NOMO-1 treated with DMSO at 0.1 percent for 48 hours (cell line): ENCODE measurements around the gene CBX1.
"Not testable (repeated sequence)": the region's sequence is repeated elsewhere in the genome, so short reads cannot be mapped to it uniquely, and the experiment has no call there.

Experiments
- DNase-seq: peaks from one replicate; lab custom pipeline; 2025; ENCODE audit not compliant: unreplicated experiment; lab: John Stamatoyannopoulos, UW

Gene CBX1

GRCh38 chr17:48074322-48075081, 26.8 kb downstream of the CBX1 start:
- DNase-seq: peak; percentile 57

GRCh38 chr17:48073566-48074094, 27.6 kb downstream of the CBX1 start:
- DNase-seq: not testable (repeated sequence)

- not testable (repeated sequence) for DNase-seq
Observed at GRCh38 chr17:48072811-48073210, 28.5 kb downstream of the CBX1 start.

- no peak for DNase-seq
Observed at GRCh38 chr17:48071654-48072053, 29.6 kb downstream of the CBX1 start.

- no peak for DNase-seq
Observed at GRCh38 chr17:48070195-48070594, 31.1 kb downstream of the CBX1 start.

- DNase-seq: no peak
Observed at GRCh38 chr17:48068491-48068961, 32.8 kb downstream of the CBX1 start.

- not testable (repeated sequence) for DNase-seq
Observed at GRCh38 chr17:48067808-48068207, 33.5 kb downstream of the CBX1 start.

GRCh38 chr17:48067245-48067644, 34.0 kb downstream of the CBX1 start:
- no peak for DNase-seq

- DNase-seq: no peak
Observed at GRCh38 chr17:48066656-48067055, 34.6 kb downstream of the CBX1 start.

GRCh38 chr17:48066192-48066591, 35.1 kb downstream of the CBX1 start:
- no peak for DNase-seq

- DNase-seq: no peak
Observed at GRCh38 chr17:48064638-48065037, 36.6 kb downstream of the CBX1 start.

- no peak for DNase-seq
Observed at GRCh38 chr17:48062273-48062672, 39.0 kb downstream of the CBX1 start.

GRCh38 chr17:48060249-48060648, 41.0 kb downstream of the CBX1 start:
- DNase-seq: peak; percentile 22

GRCh38 chr17:48059125-48059668, 42.1 kb downstream of the CBX1 start:
- no peak for DNase-seq

- DNase-seq: no peak
Observed at GRCh38 chr17:48058393-48059124, 42.7 kb downstream of the CBX1 start.

GRCh38 chr17:48057626-48058025, 43.7 kb downstream of the CBX1 start:
- no peak for DNase-seq

- DNase-seq: no peak
Observed at GRCh38 chr17:48056879-48057278, 44.4 kb downstream of the CBX1 start.

- no peak for DNase-seq
Observed at GRCh38 chr17:48056246-48056745, 45.0 kb downstream of the CBX1 start.

GRCh38 chr17:48055531-48056245, 45.6 kb downstream of the CBX1 start:
- no peak for DNase-seq

GRCh38 chr17:48054238-48055185, 46.8 kb downstream of the CBX1 start:
- DNase-seq: no peak
